Tibial artery (tissue), 4 donors: ENCODE measurements around the gene OR2A5.

ENCODE experiments used
- DNase-seq, 2 donors: peaks; one replicate each; pipeline ENCODE4 v3.0.0-alpha.2; 2019
- H3K27ac ChIP-seq, 2 donors: fragments of 200-600 bp; sonication (generic) in 1 of 2; 1 replicate in 1 of 2; 2 replicates in 1 of 2; pipeline ENCODE4 v1.5.1; 2018 to 2019; ENCODE audit warnings: mild to moderate bottlenecking in 1 of 2
- H3K27me3 ChIP-seq, 2 donors: fragments of 200-600 bp; sonication (generic) in 1 of 2; one replicate each; pipeline versions ENCODE4 v1.5.1 to v1.6.0; 2016 to 2019
- H3K36me3 ChIP-seq, 3 donors: fragments of 200-600 bp; sonication (generic) in 2 of 3; one replicate each; pipeline ENCODE4 v1.5.1; 2016 to 2019; ENCODE audit warnings: mild to moderate bottlenecking in 2 of 3
- H3K4me1 ChIP-seq, 4 donors: fragments of 200-600 bp; sonication (generic) in 2 of 4; 1 replicate in 3 of 4; 2 replicates in 1 of 4; pipeline ENCODE4 v1.5.1; 2016 to 2019
- H3K4me3 ChIP-seq, 2 donors: fragments of 200-600 bp; sonication (generic) in 1 of 2; 1 replicate in 1 of 2; 2 replicates in 1 of 2; pipeline ENCODE4 v1.5.1; 2018 to 2019; ENCODE audit warnings: mild to moderate bottlenecking in 2 of 2
- H3K9me3 ChIP-seq, 3 donors: fragments of 200-600 bp; sonication (generic) in 1 of 3; one replicate each; pipeline ENCODE4 v1.5.1; 2016 to 2019
- intact Hi-C: fragments of 100-400 bp; cut with DNase I; formaldehyde crosslinking; loops from one replicate; pipeline ENCODE4 v1.15.0; 2023; ENCODE audit warnings: low total_unique reads
- TF ChIP-seq, protein P1 (sequence below), 2 experiments: fragments of 200-600 bp in 1 of 2; fragments of 450-650 bp in 1 of 2; IDR thresholded peaks; one replicate each; pipeline ENCODE4 v1.5.1; 2017 to 2019; ENCODE audit warnings: antibody characterized with exemption in 2 of 2, mild to moderate bottlenecking in 1 of 2, moderate library complexity in 1 of 2

The OR2A5 gene, protein sequence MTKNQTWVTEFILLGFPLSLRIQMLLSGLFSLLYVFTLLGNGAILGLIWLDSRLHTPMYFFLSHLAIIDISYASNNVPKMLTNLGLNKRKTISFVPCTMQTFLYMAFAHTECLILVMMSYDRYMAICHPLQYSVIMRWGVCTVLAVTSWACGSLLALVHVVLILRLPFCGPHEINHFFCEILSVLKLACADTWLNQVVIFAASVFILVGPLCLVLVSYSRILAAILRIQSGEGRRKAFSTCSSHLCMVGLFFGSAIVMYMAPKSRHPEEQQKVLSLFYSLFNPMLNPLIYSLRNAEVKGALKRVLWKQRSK

DNA sequence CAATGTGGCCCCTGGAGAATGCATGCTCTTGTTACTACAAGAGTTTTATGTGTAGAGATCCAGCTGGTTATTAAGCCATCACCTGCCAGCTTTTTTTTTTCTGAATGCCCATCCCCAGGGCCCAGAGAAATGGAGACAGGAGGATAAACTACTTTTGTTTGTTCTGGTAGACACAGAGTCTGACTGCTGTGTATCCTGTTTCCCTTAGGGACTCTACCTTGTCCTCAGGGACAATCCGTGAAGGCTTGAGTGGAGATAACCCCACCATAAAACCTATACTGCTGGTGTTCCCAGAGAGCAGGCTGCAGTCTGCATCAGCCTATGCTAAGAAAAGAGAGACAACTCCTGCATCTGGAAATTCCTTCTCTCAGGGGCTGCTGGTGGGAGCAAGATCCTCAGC, at the start of gene OR2A5:
OR2A5 (plus strand) TSS at position 301 of the 400 bp plus-strand sequence. CDS start 1,454 bp downstream, outside the sequence.
- Histone ChIP-seq H3K4me1 (no peaks in the 10 kb centered on the region), H3K36me3 (no peaks in the 10 kb centered on the region), H3K27me3 (no peaks in the 10 kb centered on the region), H3K27ac (no peak within 1 kb of the TSS), H3K4me3 (no peak within 1 kb of the TSS), H3K9me3 (no peaks in the 10 kb centered on the region)
- TF ChIP-seq, protein P1, sequence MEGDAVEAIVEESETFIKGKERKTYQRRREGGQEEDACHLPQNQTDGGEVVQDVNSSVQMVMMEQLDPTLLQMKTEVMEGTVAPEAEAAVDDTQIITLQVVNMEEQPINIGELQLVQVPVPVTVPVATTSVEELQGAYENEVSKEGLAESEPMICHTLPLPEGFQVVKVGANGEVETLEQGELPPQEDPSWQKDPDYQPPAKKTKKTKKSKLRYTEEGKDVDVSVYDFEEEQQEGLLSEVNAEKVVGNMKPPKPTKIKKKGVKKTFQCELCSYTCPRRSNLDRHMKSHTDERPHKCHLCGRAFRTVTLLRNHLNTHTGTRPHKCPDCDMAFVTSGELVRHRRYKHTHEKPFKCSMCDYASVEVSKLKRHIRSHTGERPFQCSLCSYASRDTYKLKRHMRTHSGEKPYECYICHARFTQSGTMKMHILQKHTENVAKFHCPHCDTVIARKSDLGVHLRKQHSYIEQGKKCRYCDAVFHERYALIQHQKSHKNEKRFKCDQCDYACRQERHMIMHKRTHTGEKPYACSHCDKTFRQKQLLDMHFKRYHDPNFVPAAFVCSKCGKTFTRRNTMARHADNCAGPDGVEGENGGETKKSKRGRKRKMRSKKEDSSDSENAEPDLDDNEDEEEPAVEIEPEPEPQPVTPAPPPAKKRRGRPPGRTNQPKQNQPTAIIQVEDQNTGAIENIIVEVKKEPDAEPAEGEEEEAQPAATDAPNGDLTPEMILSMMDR (IDR thresholded peaks at IDR 0.05): no peak
- DNase-seq: no peak
- intact Hi-C loops: no loop called here

DNA sequence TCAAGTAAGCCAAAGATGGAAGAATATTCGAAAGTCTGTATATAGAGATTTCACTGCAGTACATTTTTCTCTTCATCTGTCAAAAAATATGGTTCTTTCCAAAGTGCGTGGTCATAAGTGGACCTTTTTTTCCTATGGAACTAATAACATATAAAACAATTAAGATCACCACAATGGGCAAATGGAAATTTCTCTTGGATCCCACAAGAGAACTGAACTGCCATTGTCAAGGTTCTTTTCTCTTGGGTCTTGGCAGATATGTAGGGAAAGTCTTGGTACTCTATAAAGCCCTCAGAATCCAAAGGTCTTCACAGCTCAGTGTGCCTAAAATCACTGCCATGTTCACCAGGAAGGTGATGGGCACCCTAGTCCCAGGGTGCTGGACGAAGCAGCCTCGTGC, 48.7 kb upstream of the OR2A5 start, which contains the start of gene OR6B1:
OR6B1 (plus strand) TSS at position 301 of the 400 bp plus-strand sequence. CDS start 3,677 bp downstream, outside the sequence.
- Histone ChIP-seq H3K36me3 (no peaks in the 10 kb centered on the region), H3K9me3 (no peaks in the 10 kb centered on the region), H3K4me3 (no peak within 1 kb of the TSS), H3K27ac (no peak within 1 kb of the TSS), H3K27me3 (no peaks in the 10 kb centered on the region), H3K4me1 (no peaks in the 10 kb centered on the region)
- TF ChIP-seq, protein P1 (IDR thresholded peaks at IDR 0.05): no peak
- no peak for DNase-seq
- intact Hi-C loops: no loop called here

DNA sequence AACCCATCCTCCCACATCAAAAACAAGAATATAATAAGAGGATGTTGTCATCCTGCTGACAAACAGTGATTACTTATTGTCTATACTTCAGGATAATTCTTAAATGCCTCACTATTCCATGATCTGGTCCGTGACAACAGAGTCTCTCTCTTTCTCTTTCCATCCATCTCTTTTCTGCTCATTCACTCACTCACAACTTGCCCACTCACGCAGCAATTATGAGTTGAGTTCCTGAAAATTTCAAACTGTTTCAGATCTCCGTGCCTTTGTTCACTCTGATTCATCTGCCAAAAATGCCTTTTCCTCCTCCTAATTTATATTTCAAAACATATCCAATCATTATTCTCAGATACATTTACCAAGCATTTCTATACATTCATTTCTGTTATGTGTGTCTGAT, 47.2 kb upstream of the OR2A5 start:
- no peak overlapping the region for H3K27ac ChIP-seq
- intact Hi-C loops: no loop called here
- no peaks in the 10 kb centered on the region for H3K4me1 ChIP-seq
- no peaks in the 10 kb centered on the region for H3K36me3 ChIP-seq
- H3K4me3 ChIP-seq: no peak overlapping the region
- no peaks in the 10 kb centered on the region for H3K9me3 ChIP-seq
- no peak for DNase-seq
- TF ChIP-seq, protein P1 (IDR thresholded peaks at IDR 0.05): no peak
- H3K27me3 ChIP-seq: no peaks in the 10 kb centered on the region

DNA sequence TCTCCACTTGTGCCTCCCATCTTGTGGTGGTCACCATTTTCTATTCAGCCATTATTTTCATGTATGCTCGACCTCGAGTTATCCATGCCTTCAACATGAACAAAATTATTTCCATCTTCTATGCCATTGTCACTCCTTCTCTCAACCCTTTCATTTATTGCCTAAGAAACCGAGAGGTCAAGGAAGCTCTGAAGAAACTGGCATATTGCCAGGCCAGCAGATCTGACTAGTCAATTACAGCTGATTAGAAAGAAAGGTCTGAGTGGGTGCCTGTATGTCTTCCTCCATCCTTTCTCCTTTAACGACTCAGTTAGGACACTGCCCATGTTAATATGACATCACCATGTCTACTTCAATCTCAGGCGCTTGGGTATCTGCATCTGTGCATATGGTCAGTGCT, 44.0 kb upstream of the OR2A5 start:
- Histone ChIP-seq H3K9me3 (no peaks in the 10 kb centered on the region), H3K27me3 (no peaks in the 10 kb centered on the region), H3K4me1 (no peaks in the 10 kb centered on the region), H3K36me3 (no peaks in the 10 kb centered on the region), H3K27ac (no peak overlapping the region), H3K4me3 (no peak overlapping the region)
- DNase-seq: no peak
- intact Hi-C loops: no loop called here
- TF ChIP-seq, protein P1 (IDR thresholded peaks at IDR 0.05): no peak

DNA sequence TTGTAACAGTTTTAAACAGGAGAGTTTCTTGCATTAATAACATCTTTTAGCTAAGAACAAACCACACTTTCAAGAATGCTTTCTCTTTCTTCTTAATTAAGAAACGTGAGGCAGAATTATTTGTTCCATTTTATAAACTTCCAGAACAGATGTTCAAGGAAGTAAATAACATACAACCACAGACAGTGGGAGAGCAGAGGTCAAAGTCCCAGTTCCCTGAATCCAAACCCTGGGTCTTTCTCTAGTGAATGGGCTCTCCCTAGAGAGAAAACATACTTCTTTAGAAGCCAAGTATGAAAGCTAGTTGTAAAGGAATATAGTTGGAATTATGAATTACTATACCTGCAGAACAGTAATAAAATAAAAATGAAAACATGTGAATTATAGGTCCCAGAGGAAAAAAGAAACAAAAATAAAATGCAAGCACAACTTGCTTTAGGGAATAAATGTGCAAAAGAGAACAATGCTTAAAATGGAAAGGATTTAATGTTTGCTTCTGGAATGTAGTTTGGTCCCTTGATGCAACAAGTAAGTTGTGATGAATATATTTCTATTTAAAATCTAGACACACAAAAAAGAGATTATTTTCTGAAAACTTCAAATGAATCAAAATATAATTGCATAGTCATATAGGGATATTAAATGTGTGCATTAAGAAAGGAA, 42.6 kb upstream of the OR2A5 start:
- Histone ChIP-seq H3K36me3 (no peaks in the 10 kb centered on the region), H3K27me3 (no peaks in the 10 kb centered on the region), H3K4me3 (no peak overlapping the region), H3K4me1 (no peaks in the 10 kb centered on the region), H3K9me3 (no peaks in the 10 kb centered on the region), H3K27ac (no peak overlapping the region)
- intact Hi-C loops: no loop called here
- TF ChIP-seq, protein P1 (IDR thresholded peaks at IDR 0.05): no peak
- DNase-seq: no peak
